Measurements from ENCODE around the gene CENPVL1.
"Not testable (repeated sequence)": the region's sequence is repeated elsewhere in the genome, so short reads cannot be mapped to it uniquely, and the experiment has no call there.

CENPVL1 gene
- total RNA-seq = 0 reads per million in 2 donors

DNA sequence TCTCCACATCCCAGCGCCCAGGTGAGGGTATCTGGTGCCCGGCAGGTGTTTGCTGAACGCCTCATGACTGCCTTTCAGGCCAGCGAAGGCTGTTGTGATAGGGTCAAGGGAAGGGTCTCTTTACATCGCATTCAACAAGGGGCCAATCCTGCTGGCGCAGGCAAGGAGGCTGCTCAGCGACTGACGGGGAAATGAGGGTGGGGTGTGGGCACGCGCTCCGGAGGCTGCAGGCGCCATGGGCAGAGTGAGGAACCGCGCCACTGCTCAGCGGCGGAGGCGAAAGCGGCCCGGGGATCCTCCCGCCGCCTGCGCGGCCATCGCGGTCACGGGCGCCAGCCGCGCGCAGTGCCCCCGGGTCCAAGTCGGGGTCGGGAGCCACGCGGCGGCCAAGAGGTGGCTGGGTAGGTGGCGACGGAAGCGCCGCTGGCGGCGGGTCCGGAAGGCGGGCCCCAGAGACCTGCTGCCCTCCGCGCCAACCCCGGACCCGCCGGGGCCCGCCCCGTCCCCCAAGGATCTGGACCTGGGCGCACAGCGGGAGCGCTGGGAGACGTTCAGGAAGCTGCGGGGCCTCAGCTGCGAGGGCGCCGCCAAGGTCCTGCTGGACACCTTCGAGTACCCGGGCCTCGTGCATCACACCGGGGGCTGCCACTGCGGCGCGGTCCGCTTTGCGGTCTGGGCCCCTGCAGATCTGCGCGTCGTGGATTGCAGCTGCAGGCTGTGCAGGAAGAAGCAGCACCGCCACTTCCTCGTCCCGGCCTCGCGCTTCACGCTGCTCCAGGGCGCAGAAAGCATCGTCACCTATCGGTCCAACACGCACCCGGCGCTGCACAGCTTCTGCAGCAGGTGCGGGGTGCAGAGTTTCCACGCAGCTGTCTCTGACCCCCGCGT lies at the start of gene CENPVL1:
CENPVL1 (plus strand) TSS at position 236 of the 888 bp plus-strand sequence; CDS start at position 236, 0 bp downstream.
- DNase-seq = not testable (repeated sequence)

DNA sequence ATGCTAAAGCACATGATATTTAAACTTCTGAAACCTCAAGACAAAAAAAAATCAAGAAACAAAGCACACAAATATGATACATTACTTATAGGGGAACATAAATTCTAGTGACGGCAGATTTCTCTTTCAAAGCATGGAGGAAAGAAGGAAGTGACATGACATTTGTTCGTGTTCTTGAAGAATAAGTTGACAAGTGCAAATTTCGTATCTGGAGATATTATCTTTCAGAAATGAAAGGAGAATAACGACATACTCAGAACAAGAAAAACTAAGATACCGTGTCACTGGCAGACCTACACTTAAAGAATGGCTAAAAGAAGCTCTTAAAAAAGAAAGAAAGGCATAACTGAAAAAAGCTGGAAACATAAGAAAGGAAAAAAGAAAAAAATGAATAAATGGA lies 44.3 kb upstream of the CENPVL1 start:
- no peak for DNase-seq

DNA sequence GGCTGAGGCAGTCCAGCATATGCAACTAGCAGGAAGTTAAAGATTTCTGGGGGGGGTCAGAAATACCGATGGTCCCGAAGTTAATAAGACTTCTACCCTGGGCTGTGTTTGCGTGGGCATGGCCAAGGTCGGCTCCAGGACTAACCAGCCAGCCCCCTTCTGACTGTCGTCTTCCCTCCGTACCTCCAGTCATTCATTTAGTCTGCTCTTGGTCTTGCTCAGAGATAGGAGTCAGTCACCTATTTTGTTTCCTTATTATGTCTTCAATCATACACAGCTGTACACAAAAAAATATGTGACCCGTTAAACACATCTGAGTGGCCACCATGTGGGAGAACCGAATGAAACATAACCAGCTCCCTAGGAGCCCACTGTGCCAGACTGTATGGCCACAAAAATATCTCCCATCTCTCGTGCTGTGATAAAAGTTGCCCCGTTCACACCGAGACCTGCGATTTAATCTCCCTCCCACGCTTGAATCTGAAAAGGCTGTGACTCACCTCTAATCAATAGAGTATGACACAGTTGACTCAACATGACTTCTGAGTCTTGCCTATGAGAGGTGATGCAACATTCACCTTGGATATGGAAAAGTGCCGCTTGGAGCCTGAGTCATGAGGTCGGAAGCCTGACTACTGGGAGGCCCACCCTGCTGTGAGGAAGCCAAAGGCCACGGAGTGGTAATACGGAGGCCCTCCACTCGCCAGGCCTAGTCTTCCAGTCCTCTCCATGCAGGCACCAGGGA lies 30.5 kb upstream of the CENPVL1 start:
- not testable (repeated sequence) for DNase-seq

DNA sequence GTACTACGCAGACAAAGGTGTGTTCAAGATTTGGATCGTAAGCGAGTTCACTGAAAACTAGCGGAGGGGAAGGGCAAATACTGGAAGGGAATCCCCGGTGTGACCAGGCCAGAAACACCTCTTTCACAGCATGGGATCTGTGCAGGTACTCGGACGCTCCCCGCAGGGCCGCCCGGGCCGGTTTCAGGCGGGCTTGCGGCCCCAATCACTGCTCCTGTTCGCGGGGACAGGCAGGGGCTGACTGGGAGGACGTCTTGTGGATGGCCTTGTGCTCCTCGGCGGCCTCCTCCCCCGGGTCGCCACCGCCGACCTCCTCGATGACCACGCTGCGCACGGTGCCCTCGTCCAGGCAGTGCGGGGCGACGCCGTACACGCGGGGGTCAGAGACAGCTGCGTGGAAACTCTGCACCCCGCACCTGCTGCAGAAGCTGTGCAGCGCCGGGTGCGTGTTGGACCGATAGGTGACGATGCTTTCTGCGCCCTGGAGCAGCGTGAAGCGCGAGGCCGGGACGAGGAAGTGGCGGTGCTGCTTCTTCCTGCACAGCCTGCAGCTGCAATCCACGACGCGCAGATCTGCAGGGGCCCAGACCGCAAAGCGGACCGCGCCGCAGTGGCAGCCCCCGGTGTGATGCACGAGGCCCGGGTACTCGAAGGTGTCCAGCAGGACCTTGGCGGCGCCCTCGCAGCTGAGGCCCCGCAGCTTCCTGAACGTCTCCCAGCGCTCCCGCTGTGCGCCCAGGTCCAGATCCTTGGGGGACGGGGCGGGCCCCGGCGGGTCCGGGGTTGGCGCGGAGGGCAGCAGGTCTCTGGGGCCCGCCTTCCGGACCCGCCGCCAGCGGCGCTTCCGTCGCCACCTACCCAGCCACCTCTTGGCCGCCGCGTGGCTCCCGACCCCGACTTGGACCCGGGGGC lies 28.2 kb upstream of the CENPVL1 start:
- not testable (repeated sequence) for DNase-seq

DNA sequence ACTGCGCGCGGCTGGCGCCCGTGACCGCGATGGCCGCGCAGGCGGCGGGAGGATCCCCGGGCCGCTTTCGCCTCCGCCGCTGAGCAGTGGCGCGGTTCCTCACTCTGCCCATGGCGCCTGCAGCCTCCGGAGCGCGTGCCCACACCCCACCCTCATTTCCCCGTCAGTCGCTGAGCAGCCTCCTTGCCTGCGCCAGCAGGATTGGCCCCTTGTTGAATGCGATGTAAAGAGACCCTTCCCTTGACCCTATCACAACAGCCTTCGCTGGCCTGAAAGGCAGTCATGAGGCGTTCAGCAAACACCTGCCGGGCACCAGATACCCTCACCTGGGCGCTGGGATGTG lies 27.6 kb upstream of the CENPVL1 start, which contains the start of gene CENPVL2:
CENPVL2 (minus strand) TSS at position 112 of the 343 bp plus-strand sequence; CDS start at position 112, 0 bp downstream.
- not testable (repeated sequence) for DNase-seq

DNA sequence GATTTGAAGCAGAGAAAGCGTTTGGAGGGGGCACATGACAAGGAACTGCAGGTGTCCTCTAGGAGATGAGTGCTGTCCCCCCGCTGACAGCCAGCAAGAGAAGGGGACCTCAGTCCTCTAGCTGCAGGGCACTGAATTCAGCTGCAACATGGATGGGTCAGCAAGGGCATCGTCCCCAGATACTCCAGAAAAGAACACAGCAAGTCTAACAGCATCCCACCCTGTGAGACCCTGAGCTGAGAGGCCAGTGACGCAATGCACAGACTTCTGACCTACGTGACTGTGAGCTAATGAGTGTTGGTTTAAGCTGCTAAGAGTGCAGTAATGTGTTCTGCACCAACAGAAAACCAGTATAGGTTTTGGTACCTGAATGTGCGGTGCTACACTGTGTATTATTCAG lies 16.1 kb upstream of the CENPVL1 start:
- DNase-seq = no peak

DNA sequence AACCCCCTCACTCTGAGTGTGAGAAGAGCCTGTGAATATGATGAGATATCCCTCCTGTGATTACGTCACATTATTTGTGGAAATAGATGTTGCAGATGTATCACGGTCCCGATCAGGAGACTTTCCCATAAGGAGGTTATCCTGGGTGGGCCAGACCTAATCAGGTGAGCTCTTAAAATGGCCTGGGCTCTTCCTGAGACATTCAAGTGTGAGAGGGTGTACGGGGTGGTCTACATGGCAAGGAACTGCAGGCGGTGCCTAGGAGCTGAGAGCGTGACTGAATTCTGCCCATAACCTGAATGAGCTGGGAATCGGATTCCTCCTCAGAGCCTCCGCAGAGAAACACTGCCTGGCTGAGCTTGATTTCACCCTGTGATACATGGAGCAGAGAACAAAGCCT lies 12.9 kb upstream of the CENPVL1 start:
- no peak for DNase-seq

DNA sequence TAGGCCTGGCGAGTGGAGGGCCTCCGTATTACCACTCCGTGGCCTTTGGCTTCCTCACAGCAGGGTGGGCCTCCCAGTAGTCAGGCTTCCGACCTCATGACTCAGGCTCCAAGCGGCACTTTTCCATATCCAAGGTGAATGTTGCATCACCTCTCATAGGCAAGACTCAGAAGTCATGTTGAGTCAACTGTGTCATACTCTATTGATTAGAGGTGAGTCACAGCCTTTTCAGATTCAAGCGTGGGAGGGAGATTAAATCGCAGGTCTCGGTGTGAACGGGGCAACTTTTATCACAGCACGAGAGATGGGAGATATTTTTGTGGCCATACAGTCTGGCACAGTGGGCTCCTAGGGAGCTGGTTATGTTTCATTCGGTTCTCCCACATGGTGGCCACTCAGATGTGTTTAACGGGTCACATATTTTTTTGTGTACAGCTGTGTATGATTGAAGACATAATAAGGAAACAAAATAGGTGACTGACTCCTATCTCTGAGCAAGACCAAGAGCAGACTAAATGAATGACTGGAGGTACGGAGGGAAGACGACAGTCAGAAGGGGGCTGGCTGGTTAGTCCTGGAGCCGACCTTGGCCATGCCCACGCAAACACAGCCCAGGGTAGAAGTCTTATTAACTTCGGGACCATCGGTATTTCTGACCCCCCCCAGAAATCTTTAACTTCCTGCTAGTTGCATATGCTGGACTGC lies 2.8 kb downstream of the CENPVL1 start:
- DNase-seq = not testable (repeated sequence)

DNA sequence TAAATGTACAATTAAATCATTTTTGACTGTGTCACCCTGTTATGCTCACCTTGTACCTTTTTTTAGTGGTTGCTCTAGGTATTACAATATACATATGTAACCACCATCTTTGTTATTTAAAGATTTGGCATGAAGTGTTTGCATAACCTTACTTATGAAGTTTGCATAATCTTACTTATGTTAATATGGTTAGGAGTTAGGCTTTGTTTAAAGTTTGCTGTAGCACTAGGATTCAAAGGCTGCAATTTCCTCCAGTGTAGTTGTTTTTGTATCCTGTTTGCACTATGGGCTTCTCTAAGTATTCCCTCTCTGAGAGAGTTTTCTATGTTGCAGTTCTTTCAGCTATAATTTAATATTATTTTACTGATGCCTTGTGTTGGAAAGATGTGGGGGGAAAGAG lies 17.9 kb downstream of the CENPVL1 start:
- no peak for DNase-seq

DNA sequence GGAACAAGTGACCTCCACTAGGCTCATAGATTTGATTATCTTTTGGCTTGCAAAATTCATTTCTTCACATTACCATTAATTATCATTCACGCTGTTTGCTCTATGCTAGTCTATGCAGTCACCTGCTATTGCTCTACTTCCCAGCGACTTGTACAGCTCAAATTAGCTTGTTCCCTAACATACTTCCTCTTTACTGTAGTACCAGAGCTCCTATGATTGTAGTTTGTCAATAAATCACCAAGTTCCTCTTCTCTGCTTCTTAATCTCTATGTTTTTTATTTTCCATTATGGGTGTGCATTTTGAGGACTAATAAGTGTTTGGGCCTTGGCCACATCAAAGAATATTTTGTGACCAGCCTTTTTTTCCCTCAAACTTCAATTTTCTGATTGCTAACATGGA lies 26.8 kb downstream of the CENPVL1 start:
- no peak for DNase-seq

DNA sequence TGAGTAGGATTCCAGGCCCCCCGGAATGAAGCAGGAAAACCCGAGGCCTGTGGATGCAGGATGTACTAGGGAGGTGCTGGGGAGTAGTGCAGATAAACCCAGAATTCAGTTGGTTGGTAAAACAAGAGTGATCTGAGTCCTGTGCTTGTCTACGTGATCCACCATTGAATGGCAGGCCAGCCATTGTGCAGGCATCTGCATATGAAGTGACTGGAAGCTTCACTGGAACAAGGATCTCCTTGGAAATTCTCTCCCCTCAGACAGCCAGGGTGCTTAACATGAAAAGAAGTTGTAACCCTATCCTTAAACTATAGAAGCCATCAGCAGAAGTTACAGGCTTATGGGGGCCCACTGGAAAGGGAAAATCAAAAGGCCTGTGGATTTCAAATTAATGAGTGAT lies 32.3 kb downstream of the CENPVL1 start:
- no peak for DNase-seq

DNA sequence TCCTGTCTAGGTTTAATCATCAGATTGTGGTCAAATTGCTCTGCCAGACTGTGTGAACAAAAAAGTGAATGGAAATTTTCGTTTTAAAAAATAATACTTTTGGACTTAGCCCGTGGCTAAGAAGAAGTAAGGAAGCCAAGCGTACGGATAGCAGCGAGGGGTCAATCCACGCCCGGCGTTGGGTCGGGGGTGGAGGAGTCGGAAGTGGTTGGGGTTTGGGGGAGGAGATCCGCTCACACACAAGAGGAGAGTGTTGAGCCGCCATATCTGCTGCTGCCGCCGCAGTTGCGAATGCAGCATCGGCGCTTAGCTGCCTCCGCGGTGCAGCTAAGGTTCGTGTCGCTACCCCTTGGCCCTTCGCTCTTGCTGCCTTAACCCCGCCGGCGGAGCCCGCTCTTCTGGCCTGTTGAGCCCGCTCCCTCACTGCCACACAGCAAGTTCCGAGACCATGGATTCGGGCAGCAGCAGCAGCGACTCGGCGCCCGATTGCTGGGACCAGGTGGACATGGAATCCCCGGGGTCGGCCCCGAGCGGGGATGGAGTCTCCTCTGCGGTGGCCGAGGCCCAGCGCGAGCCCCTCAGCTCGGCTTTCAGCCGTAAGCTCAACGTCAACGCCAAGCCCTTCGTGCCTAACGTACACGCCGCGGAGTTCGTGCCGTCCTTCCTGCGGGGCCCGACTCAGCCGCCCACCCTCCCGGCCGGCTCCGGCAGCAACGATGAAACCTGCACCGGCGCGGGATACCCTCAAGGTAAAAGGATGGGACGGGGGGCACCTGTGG lies 33.1 kb downstream of the CENPVL1 start, which contains the start of gene GSPT2:
GSPT2 (plus strand) TSS at position 264 of the 779 bp plus-strand sequence; CDS start at position 449, 185 bp downstream.
- no peak for DNase-seq

DNA sequence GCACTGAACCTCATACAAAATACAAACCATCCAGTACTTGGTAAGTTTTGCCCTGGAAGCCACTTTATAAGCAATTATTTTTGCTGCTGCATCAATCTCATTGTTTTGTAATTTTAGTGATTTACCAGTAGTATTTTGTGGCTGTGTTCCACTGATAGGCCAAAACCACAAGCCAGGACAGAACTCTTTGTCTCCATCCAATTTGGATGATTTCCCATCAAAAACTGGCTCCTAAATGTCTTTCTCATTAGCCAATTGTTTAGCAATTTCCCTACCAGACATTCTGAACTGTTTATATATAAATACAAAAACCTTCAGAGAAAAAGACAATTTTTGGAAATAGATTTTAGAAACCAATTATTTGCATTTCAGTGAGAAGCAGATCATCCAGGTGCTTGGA lies 37.4 kb downstream of the CENPVL1 start:
- no peak for DNase-seq

DNA sequence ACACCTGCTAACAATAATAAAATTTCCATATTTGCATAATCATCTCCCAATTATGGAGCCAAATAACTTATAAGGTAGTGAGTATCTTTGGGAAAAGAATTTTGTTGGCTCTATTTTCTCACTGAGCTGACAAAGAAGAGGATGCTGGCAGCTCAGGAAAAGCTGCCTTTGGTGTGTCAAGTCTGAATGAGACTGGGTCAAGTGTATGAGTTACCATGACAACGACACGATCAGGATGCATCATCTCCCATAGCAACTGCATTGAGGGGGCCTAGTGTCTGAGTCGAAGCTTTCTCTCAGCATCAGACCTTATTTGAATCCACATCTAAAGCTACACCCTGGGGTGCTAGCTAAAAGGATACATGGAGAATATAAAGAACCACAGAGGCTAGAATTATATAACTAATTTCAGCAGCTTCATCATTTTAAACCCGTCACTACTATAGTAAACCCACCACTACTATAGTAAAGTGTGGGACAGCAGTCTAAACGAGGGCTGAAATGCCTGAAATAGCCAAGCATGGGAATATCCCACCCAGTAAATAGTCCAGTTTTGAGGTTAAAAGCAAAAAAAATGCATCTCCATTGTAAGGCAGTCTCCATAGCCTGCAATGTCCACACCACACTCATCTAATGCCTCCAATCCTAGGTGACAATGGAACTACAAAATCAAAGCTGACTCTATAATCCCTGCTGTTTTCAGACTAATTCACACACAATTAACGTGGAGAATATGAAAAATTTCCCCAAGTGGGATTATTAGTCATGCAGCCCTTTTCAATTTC lies 48.9 kb downstream of the CENPVL1 start:
- no peak for DNase-seq

DNA sequence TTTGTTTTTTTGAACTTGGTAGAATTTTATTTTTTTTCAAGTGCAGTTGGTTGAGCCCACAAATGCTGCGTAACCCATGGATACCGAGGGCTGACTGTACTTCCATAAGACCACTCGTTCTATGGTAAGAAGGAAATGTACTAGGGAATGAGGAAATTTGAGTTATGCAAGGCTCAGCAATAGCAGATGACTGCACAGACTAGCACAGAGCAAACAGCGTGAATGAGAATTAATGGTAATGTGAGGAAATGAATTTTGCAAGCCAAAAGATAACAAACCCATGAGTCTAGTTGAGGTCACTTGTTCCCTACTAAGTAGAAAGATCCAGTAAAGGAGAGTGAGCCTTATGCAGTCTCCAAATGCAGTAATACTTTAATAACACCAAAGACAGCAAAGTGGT lies 50.3 kb downstream of the CENPVL1 start:
- no peak for DNase-seq

All from activated gamma-delta T cell (primary cell).